GM12892 (cell line): ENCODE data around the gene AVEN.

Experiments
- POLR2A ChIP-seq: IDR thresholded peaks from 2 replicates; pipeline ENCODE4 v1.6.1; 2011; ENCODE audit warnings: low read depth, low read length, control low read depth
- TAF1 ChIP-seq: IDR thresholded peaks from 2 replicates; pipeline ENCODE4 v1.6.1; 2011; ENCODE audit warnings: low read depth, mild to moderate bottlenecking, control low read depth, low read length, borderline replicate concordance

- TF ChIP-seq POLR2A: no peak
- no peak for TF ChIP-seq TAF1
Observed at GRCh38 chr15:33959844-33960548, 79.0 kb downstream of the AVEN start.
